ENCODE measurements around the gene HLF. TPM values are rescaled to one million over a fixed set of nuclear protein-coding genes. Genes with fewer than 3 reads are reported as not detected.
"Not testable (repeated sequence)": the region's sequence is repeated elsewhere in the genome, so short reads cannot be mapped to it uniquely, and the experiment has no call there.

HLF gene
- total and polyA plus RNA-seq, 2 of the 4 experiments (the other 2 are of a cell fraction): 0.18 TPM; not detected in 1

DNA sequence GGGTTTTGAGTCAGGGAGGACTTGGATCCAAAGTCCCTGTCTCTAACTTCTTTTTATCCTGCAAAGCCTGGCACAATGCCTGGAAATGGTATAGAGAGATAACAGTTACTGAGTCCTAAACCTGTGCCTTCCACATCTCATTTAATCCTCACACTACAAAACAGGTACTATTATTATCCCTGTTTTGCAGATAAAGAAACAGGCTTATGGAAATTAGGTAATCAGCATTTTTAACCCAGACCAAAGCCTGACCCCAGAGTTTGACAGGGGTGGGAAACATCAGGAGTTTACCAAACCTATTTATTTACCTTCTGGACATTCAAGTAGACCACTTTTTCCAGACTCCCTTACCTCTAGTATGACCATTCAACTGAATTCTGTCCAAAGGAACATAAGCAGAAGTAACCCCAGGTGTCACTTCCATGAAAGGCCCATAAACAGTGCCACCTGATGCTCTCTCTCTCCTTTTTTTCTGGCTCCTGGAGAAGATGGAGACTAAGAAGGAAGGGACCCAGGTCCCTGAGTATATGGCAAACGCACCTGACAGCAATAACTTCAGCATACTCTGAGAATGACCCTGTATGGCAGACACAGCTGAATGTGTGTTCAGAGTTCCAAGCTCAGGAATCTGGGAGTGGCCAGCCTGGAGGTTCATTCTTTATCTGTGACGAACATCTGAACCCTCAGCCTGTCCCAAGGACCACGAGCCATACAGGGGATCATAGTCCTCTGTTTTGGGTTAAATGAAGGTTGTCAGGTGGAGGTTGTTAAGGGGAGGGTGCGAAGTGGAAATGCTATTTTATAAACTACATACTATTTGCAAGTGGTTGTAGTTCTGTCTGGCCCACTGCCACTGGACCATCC is 62.7 kb downstream of the HLF start (continued):
- TF ChIP-seq CHD1 (IDR thresholded peaks at IDR 0.05; ENCODE audit: low read depth, low read length): no peak

DNA sequence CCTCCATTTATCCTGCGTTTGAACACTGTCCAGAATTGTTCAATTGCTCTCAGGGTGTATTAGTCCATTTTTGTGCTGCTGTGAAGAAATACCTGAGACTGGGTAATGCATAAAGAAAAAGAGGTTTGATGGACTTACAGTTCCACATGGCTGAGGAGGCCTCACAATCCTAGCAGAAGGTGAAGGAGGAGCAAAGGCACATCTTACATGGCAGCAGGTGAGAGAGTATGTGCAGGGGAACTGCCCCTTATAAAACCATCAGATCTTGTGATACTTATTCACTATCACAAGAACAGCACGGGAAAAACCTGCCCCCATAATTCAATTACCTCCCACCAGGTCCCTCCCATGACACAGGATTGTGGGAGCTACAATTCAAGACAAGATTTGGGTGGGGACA is 63.8 kb downstream of the HLF start:
- dilution Hi-C loops (cut with HindIII; ENCODE audit: low sequenced_read_pairs, unreplicated experiment); DNase-seq; H3K9me3 ChIP-seq (ENCODE audit: control insufficient read depth, insufficient read depth, low read length); H3K23ac ChIP-seq (ENCODE audit: low read depth, low read length); H2BK5ac ChIP-seq (ENCODE audit: low read depth, low read length, poor library complexity, severe bottlenecking); CTCF ChIA-PET; H3K27me3 ChIP-seq (ENCODE audit: control insufficient read depth, insufficient read depth, low read length); H4K91ac ChIP-seq (ENCODE audit: insufficient read depth, low read depth, low read length); H2BK120ac ChIP-seq (ENCODE audit: low read depth, low read length); H4K5ac ChIP-seq (ENCODE audit: low read depth, low read length); in situ Hi-C loops (cut with MboI; ENCODE audit: low sequenced_read_pairs); H3K4me2 ChIP-seq (ENCODE audit: low read depth, low read length); ATAC-seq (ENCODE audit: low read depth); BruUV-seq (replicated peaks); H3K56ac ChIP-seq (ENCODE audit: extremely low read depth, insufficient read depth, low read length); H2BK15ac ChIP-seq (ENCODE audit: low read depth, low read length); H3K9ac ChIP-seq (ENCODE audit: low read depth, low read length); H3K4me1 ChIP-seq (ENCODE audit: control insufficient read depth, insufficient read depth, low read length); H3K4ac ChIP-seq (ENCODE audit: low read depth, low read length); H3K79me1 ChIP-seq (ENCODE audit: low read depth in 1 of 2, low read length in 2 of 2); intact Hi-C loops (cut with micrococcal nuclease); H3K36me3 ChIP-seq (ENCODE audit: control insufficient read depth, insufficient read depth, low read length); H4K20me1 ChIP-seq (ENCODE audit: insufficient read depth, low read length); H2AK5ac ChIP-seq (ENCODE audit: low read depth, low read length); H3K4me3 ChIP-seq (ENCODE audit: insufficient read depth, low read depth, low read length); H2AK9ac ChIP-seq (replicated peaks; ENCODE audit: low read depth, low read length, poor library complexity); POLR2A ChIA-PET (ENCODE audit: unreplicated experiment); H3K9me1 ChIP-seq (ENCODE audit: insufficient read depth, low read length); H2BK20ac ChIP-seq (ENCODE audit: low read depth, low read length); H3K18ac ChIP-seq (ENCODE audit: low read depth, low read length); H2AFZ ChIP-seq (replicated peaks; ENCODE audit: low read length, poor library complexity); H3K27ac ChIP-seq (ENCODE audit: insufficient read depth, low read length); H3K14ac ChIP-seq (replicated peaks; ENCODE audit: low read depth, low read length); H4K8ac ChIP-seq (ENCODE audit: low read depth in 2 of 2, low read length in 2 of 2): not testable (repeated sequence)
- no CpG with 5 or more reads among the region's 2 CpGs for WGBS, 2 experiments (ENCODE audit: extremely low coverage in 2 of 2, insufficient read length in 1 of 2)

Data from IMR-90 (cell line).